Kidney (tissue), 14 donors: ENCODE data around the gene KLHL29. TPM values are rescaled to one million over a fixed set of nuclear protein-coding genes. Genes with fewer than 3 reads are reported as not detected.
"Not testable (repeated sequence)": the region's sequence is repeated elsewhere in the genome, so short reads cannot be mapped to it uniquely, and the experiment has no call there.

Experiments
- DNase-seq, 5 donors: peaks; one replicate each; pipeline ENCODE4 v3.0.0-alpha.2; 2013 to 2020
- FAIRE-seq: peaks from 2 replicates; lab custom pipeline; 2012; peaks lifted over from hg19 to GRCh38; lab: Jason Lieb, UNC
- H3K27ac ChIP-seq, 2 donors: one replicate each; pipeline ENCODE4 v1.7.0; 2013; ENCODE audit warnings: low read depth in 2 of 2, low read length in 2 of 2, inconsistent platforms in 1 of 2
- H3K27me3 ChIP-seq: one replicate; pipeline ENCODE4 v1.7.1; 2013; ENCODE audit warnings: low read length, inconsistent platforms; ENCODE audit not compliant: control insufficient read depth, insufficient read depth
- H3K36me3 ChIP-seq, 3 donors: one replicate each; pipeline versions ENCODE4 v1.7.0 to v1.7.1; 2013; ENCODE audit warnings: low read length in 3 of 3, control low read depth in 1 of 3, inconsistent platforms in 1 of 3; ENCODE audit not compliant: insufficient read depth in 3 of 3, control insufficient read depth in 2 of 3
- H3K4me1 ChIP-seq, 3 donors: one replicate each; pipeline versions ENCODE4 v1.7.0 to v1.7.1; 2013; ENCODE audit warnings: low read length in 3 of 3, inconsistent platforms in 1 of 3, low read depth in 1 of 3; ENCODE audit not compliant: control insufficient read depth in 2 of 3, insufficient read depth in 2 of 3
- H3K4me3 ChIP-seq, 3 donors: one replicate each; pipeline versions ENCODE4 v1.7.0 to v1.8.1; 2013; ENCODE audit warnings: low read length in 3 of 3, control low read depth in 1 of 3, inconsistent platforms in 1 of 3
- H3K9ac ChIP-seq, 3 donors: one replicate each; pipeline versions ENCODE4 v1.7.0 to v1.7.1; 2013; ENCODE audit warnings: low read length in 3 of 3, control low read depth in 1 of 3, inconsistent platforms in 1 of 3
- H3K9me3 ChIP-seq, 3 donors: one replicate each; pipeline versions ENCODE4 v1.7.0 to v1.7.1; 2013; ENCODE audit warnings: low read length in 3 of 3, control low read depth in 1 of 3, inconsistent platforms in 1 of 3; ENCODE audit not compliant: control insufficient read depth in 2 of 3, insufficient read depth in 1 of 3
- CTCF ChIP-seq: IDR thresholded peaks from 3 replicates; pipeline ENCODE4 v1.5.1; 2012; ENCODE audit warnings: mild to moderate bottlenecking, moderate library complexity, borderline replicate concordance; ENCODE audit not compliant: insufficient read depth; ENCODE audit errors: extremely low read depth
- intact Hi-C: fragments of 100-400 bp; cut with DNase I; formaldehyde crosslinking; loops from one replicate; pipeline ENCODE4 v1.11.1; 2022
- polyA plus RNA-seq: library from polyadenylated mRNA; stranded (reverse); fragments of 350-450 nt; fragmentation: Illumina TruSeq; extraction: RNeasy Lipid Tissue Mini Kit (QIAGEN cat#74804); gene quantifications from one replicate; pipeline ENCODE4 v1.2.3, GENCODE V29; 2014; ENCODE audit warnings: low read depth, low replicate concordance; ENCODE audit not compliant: insufficient read depth
- total RNA-seq: library from RNA; stranded (reverse); fragmentation: NEBNext Ultra II Directional; extraction: Animal tissue kit (Norgen Biotek cat#: 25700); gene quantifications from one replicate; pipeline ENCODE4 v1.2.1, GENCODE V29; 2021
- donor health status: control.
- donor health status: control.
- donor health status: control.
- donor health status: control.
- donor health status: control.
- donor health status: DM: yes; HTN: yes; CAD: no.
- donor health status: Normal renal cell carcinoma (clear cell type).

The KLHL29 gene
- total and polyA plus RNA-seq, 2 donors from 2014 or later: 1.5 to 10.5 TPM

DNA sequence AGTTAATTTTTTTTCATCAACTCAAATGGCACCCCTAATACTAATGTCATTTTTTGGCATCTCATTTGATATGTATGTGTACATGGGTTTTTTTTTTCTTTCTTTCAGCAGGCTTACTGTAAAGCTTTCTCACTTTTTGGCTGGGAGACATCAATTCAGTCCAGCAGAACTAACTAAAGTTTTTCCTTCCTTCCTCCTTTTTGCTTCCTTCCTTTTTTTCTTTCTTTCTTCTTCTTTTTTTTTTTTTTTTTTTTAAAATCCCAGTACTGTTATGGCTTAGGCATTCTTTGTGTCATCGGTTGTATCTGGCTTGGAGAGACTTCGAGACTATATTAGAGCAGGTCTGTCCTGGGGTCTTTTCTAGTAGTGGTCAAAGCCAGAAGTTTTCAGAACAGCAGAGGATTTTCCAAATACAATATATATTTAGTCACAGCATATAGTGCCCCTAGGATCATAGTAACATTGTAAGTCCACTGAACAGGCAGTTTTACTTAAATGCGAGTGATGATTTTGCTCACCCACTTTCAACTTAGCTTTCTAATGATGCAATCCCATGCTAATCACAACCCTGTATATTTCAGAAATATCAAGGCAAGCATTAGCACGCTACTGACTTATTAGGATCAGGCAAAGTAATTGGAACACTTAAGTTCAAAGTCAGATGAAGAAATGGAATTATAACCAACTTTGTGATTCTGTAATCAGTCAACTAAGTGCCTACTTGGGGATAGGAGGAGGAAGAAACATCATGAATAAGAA, 4.0 kb downstream of the KLHL29 start:
- no peak for DNase-seq
- H3K4me1 ChIP-seq: peaks cover 0 to 10% (median 0%) of the 10 kb centered on the region in 3 donors
- H3K36me3 ChIP-seq: no peaks in the 10 kb centered on the region
- no peak for TF ChIP-seq CTCF
- H3K9ac ChIP-seq: no peak overlapping the region
- H3K27me3 ChIP-seq: peaks cover 6% of the 10 kb centered on the region
- H3K27ac ChIP-seq: no peak overlapping the region
- FAIRE-seq: no peak
- H3K9me3 ChIP-seq: no peaks in the 10 kb centered on the region
- no peak overlapping the region for H3K4me3 ChIP-seq
- intact Hi-C loops: no loop called here

DNA sequence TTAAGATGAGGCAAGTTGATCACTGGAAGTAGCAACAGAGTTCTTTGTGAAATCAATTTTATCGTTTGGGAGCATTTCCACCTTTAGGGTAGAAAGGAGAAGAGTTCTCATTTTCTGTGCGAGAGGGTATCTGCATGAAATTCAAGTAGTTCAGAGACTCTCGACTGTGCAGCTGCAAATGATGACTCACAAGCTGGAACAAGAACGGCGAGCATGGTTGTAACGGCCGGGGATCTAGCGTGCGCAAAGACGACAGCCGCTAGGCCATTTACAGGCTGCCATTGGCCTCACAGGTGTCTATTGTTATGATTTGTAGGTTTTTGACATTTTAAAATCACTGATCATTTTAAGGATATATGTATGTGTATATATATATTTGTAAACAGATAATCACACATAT, 5.2 kb downstream of the KLHL29 start:
- H3K36me3 ChIP-seq: no peaks in the 10 kb centered on the region
- H3K9ac ChIP-seq: no peak overlapping the region
- DNase-seq (no peak), FAIRE-seq (no peak)
- peaks cover 6% of the 10 kb centered on the region for H3K27me3 ChIP-seq
- H3K27ac ChIP-seq: no peak overlapping the region
- TF ChIP-seq CTCF: no peak
- no peaks in the 10 kb centered on the region for H3K9me3 ChIP-seq
- H3K4me3 ChIP-seq: no peak overlapping the region
- peaks cover 0 to 10% (median 0%) of the 10 kb centered on the region in 3 donors for H3K4me1 ChIP-seq
- intact Hi-C loops: no loop called here

DNA sequence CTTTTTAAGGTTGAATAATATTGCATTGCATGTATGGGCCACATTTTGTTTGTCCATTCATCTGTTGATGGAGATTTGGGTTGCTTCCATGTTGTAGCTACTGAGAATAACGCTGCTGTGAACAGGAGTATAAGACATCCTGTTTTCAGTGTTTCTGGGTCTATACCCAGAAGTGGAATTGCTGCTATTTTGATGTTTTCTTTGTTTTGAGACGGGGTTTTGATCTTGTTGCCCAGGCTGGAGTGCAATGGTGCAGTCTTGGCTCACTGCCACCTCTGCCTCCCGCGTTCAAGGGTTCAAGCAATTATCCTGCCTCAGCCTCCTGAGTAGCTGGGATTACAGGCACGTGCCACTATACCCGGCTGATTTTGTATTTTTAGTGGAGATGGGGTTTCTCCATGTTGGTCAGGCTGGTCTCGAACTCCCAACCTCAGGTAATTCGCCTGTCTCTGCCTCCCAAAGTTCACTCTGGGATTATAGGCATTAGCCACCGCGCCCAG, 6.3 kb downstream of the KLHL29 start:
- H3K4me1 ChIP-seq, H3K36me3 ChIP-seq, FAIRE-seq, H3K4me3 ChIP-seq, H3K9me3 ChIP-seq, H3K9ac ChIP-seq, DNase-seq, H3K27ac ChIP-seq, H3K27me3 ChIP-seq, intact Hi-C loops: not testable (repeated sequence)

DNA sequence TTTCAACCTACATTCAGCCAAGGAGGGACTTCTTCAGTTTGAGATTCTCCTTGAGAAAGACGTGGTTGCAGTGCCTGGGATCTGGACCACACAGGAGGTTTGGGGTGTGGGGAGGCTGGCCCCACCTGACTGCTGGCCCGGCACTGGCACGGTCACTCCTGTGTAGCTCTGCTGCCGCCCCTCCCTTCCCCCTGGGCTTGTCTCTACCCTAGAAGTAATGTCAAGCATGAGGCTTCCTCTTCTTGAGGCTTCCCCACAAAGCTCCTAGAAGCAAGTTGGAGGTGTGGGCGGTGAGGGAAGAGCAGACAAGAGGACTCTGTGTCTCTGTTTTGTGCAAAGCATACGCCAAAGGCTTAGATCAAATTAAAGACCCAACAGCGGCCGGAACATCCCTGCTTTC, 8.7 kb downstream of the KLHL29 start:
- no peaks in the 10 kb centered on the region for H3K27me3 ChIP-seq
- TF ChIP-seq CTCF: no peak
- no peaks in the 10 kb centered on the region for H3K4me1 ChIP-seq
- no peak overlapping the region for H3K9ac ChIP-seq
- intact Hi-C loops: no loop called here
- DNase-seq (no peak), FAIRE-seq (no peak)
- H3K9me3 ChIP-seq: no peaks in the 10 kb centered on the region
- H3K4me3 ChIP-seq: no peak overlapping the region
- H3K36me3 ChIP-seq: no peaks in the 10 kb centered on the region
- no peak overlapping the region for H3K27ac ChIP-seq
